SK-N-DZ (cell line): ENCODE results near the gene FBXO17.

Source experiments
- DNase-seq: peaks from one replicate; pipeline ENCODE4 v3.0.0-alpha.2; 2015; ENCODE audit warnings: low spot score

FBXO17 gene

DNA sequence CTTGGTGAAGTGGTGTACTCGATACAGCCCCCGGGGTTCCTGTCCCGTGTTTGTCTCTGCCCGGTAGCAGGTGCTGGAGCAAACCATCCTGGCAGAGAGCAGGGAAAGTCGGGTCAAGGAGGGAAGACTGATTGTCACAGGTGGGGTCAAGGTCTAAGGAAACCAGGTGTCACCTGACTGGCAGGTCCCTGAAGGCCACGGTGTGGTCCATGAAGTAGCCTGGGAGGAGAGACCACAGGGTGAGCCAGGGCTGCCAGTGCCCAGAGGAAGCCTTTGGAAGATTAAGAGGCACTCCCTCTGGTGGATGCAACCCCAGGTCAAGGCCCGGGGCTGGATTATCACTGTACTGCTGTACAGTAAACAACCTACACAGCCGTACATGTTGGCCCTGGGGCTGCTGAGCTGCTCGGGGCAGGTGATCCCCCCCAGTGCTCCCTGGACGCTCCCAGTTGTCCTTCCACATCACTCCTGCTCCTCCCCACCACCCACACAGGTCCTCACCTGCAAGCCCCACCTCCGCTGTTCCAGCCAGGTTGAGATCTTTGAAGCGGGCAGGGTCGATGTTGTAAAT is 57.5 kb downstream of the FBXO17 start:
- no peak for DNase-seq

DNA sequence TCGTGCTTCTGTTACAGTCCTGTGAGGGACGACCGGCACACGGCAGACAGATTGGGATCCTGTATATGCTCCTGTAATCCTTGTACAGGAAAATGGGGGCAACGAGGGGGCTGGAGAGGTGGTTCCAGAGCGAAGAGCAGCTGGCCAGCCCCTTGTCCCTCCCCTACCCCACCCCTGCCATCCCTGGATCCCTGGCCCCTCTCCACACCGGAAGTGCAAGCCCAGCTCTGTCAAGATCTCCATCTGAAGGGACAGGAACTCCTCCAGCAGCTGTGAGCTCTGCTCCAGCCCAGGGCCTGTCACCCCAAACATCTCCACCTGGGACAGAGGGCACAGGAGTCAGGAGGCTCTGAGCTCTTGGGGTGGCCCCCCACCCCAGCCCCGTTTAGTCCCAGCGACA is 58.0 kb downstream of the FBXO17 start:
- no peak for DNase-seq

DNA sequence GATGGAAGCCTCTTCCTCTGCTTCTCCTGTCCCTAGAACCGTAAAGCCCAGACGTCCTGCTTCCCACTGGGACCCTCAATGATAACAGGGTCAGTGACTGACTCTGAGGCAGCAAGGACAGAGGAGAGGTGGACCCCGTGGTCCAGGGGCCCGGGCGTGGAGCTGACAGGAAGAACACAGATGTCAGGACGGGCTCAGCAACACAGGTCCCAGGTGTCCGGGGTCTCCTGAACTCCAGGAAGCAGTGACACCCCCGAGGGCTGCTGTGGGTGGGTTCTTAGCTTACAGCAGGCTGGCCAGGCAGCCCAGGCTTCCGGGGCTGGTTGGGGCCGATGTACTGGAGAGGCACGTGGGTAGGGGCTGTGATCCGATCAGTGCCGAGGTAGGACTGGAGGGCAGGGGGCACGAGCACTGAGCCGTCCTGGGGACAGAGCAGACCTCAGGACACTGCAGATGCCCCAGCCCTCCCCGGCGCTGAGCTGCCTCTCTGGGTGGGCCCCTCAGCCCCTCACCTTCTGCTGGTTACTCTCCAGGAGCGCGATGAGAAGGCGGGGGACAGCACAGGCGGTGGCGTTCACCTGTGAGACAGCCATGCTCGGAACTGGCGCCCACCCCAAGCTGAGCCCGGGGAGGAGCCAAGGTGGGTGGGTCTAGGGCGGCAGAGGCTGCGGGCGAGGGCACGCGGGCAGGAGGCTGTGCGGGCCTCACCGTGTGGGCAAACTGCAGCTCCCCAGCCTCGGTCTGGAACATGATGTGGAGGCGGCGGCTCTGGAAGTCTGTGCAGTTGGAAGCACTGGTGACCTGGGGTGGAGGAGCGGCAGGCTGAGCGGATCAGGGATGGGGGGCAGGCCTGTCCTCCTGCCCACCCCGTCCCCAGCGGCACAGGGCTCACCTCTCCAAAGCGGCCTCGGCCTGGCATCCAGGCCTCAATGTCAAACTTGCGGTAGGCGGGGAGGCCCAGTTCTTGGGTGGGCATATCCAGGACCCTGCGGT is 59.9 kb downstream of the FBXO17 start:
- no peak for DNase-seq

DNA sequence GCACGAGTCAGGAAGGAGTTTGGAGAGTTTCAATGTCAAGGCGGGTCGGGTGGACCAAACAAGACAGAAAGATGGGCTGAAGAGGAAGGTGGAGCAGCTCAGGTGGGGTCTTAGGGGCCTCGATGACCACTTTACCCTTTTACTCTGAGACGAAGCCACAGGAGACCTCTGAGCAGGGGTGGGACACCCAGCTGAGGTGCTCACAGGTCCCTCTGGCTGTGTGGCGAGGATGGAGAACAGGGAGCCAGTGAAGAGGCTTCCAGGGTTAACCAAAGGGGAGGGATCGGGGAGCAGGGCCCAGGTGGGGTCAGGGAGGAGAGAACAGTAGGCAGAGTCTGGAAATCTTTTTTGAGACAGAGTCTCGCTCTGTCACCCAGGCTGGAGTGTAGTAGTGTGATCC is 61.6 kb downstream of the FBXO17 start:
- DNase-seq: no peak

DNA sequence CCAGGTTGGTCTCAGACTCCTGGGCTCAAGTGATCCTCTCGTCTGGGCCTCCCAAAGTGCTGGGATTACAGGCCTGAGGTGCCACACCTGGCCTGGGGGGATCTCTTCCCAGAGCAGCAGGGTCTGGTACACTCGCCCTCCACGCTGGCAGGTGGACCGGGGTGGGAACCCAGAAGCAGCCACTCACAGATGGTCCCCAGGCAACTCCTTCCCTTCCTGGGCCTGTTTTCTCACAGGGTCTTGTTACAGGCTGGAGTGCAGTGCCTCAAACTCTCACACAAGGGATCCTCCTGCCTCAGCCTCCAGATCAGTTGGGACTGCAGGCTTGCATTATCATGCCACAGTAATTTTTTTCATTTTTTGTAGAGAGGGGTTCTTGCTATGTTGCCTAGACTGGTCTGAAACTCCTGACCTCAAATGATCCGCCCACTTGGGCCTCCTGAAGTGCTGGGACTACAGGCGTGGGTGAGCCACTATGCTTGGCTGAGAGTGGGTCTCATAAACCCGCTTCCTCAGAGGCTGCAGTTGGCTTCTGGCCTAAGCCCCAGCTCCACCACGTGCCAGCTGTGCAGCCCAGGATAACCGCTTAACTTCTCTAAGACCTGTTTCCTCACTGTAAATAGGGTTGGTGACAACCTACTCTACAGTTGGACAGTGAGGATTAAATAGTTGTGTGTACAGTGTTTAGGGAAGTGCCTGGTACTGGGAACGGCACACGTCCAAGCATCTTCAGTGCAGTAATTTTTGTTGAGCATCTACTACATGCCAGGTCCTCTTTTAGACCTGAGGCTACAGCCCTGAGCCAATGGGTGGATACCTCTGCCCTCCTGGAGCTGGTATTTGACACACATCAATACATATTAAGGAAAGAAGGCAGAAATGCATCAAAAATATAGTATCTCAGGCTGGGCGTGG is 62.7 kb downstream of the FBXO17 start:
- DNase-seq: no peak

DNA sequence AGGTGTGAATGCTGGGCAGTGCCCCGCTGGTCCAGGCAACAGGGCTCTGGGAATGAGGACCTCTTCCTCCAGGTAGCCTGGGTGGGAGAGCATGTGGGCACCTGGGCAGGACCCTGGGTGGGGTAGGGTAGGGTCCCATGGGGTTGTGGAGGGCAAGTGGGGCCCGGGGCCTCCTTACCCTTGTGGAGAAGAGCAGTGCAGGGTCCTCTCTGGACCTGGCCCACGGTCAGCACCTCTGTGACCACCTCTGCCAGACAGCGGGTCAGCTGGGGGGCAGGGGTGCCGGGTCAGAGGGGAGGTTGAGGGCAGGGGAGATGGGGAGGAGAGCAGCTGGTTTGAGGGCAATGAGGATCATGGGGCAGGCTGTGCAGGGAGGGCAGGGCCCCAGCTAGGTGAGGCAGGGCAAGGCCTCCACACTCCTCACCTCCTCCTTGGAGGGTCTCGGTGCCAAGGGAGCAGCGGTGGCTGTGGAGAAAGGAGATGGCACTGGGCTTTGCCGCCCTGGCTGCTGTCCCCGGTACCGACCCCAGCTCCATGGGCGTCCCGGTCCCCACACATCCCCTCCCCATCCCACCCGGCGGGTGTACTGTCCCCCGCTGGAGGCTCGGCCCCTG is 64.0 kb downstream of the FBXO17 start:
- DNase-seq: no peak

DNA sequence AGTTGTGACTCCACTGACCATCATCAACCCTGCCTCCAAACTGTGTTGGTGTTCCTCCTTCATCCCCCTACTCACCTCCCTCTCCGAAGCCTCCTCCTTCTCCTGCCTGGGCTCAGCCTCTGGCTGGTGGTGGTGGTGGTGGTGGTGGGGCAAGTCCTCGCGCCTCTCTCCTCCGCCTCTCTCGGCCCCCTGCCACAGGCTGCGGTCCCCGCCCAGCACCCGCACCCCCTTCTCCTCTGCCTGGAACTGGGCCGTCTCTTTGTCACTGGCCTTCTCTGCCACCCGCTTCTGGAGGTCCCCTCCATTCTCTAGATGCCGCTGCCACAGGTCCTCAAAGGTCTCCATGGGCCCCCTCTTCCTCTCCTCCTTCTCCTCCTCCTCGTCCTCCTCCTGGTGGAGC is 65.1 kb downstream of the FBXO17 start:
- no peak for DNase-seq

DNA sequence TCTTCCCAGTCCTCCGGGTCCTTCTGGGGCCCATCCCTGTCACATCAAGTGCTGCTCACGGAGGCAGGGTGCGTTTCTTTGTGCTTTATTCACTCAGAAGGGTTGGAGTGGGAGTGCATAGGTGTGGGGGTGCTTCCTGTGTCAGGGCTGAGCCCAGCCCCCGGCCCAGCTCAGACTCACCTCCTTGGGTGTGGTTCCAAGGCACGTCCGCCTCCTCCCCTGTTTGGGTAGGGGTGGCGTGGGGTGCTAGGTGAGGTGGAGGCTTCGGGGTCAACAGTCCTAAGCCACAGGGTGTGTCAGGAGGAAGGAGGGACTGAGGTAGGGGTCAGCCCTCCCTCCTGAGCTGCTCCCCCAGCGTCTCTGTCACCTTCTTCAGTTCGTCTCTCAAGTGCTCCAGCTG is 66.6 kb downstream of the FBXO17 start:
- no peak for DNase-seq

DNA sequence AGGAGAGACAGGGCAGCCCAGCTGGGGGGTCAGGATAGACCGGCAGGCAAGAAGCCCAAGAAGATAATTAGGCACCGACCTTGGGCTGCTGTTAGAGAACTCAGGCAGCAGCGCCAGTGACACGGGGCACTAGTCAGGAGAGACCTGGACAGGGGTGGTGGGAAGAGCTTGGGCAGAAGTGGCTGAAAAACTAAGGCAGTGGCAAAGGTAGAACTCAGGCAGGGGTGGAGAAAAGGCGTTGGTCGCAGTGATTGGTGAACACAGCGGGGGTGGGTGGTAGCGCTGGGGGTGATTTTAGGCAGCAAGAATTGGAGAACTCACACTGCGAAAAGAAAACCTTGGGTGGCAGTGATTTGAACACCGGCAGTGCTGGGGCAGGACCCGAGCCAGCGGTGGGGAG is 67.9 kb downstream of the FBXO17 start:
- no peak for DNase-seq

DNA sequence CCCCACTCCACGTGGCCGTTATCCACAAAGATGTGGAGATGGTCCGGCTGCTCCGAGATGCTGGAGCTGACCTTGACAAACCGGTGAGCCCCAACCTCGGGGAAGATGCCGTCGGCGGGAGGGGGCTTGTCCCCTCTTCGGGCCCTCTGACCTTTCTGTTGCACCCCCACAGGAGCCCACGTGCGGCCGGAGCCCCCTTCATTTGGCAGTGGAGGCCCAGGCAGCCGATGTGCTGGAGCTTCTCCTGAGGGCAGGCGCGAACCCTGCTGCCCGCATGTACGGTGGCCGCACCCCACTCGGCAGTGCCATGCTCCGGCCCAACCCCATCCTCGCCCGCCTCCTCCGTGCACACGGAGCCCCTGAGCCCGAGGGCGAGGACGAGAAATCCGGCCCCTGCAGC is 68.3 kb downstream of the FBXO17 start:
- DNase-seq: no peak

DNA sequence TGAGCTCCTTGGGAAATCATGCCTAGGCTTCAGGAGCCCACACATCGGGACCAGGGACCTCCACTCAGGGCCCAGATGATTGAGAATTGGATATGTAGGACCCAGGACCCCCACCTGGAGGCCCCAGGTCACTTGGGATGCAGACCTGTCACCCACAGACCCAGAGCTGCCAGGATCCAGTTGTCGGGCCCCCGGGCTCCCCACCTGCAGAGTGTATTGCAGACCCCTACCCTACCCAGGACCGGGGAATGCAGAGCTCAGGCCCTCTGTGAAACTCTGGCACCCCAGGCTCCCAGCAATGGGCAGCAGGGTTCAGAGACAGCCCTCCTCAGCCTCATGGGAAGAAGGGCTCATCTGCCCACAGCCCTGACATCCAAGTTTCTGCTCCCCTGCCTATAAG is 69.9 kb downstream of the FBXO17 start:
- no peak for DNase-seq

DNA sequence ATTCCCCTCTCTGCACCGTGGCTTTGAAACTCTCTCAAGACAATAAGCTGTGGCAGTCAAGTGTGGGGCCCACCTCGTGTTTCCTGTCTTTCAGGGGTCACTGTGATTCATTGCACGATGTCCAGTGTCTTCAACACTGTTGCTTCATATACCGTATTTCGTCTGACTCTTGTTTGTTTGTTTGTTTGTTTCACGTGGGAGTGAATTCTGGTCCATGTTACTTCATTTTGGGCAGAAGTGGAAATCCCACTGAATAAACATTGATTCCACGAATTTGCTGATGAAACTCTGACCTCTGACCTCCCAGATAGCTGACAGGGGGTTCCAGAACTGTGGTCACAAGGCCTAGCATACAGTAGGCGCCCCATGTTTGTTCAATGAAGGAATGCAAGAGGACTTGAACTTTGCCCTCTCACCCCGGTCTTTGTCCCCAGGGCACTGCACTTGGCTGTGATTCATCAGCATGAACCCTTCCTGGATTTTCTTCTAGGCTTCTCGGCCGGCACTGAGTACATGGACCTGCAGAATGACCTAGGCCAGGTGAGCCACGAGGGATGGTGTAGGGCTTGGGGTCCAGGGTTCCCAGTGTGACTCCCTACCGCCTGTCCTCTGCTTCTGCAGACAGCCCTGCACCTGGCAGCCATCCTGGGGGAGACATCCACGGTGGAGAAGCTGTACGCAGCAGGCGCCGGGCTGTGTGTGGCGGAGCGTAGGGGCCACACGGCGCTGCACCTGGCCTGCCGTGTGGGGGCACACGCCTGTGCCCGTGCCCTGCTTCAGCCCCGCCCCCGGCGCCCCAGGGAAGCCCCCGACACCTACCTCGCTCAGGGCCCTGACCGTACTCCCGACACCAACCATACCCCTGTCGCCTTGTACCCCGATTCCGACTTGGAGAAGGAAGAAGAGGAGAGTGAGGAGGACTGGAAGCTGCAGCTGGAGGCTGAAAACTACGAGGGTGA is 70.7 kb downstream of the FBXO17 start:
- DNase-seq: no peak

DNA sequence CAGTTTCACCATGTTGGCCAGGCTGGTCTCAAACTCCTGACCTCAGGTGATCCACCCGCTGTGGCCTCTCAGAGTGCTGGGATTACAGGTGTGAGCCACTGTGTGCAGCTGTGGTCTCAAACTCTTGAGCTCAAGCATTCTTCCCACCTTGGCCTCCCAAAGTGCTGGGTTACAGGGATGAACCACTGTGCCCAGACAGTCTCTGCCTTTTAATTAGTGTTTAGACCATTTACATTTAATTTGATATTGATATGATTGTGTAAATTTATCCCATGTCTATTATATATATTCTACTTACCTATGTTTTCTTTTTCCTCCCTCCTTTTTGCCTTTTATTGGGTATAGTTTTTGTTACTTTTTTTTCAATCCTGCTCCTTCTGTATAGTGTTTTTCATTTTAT is 73.9 kb downstream of the FBXO17 start:
- DNase-seq: no peak

DNA sequence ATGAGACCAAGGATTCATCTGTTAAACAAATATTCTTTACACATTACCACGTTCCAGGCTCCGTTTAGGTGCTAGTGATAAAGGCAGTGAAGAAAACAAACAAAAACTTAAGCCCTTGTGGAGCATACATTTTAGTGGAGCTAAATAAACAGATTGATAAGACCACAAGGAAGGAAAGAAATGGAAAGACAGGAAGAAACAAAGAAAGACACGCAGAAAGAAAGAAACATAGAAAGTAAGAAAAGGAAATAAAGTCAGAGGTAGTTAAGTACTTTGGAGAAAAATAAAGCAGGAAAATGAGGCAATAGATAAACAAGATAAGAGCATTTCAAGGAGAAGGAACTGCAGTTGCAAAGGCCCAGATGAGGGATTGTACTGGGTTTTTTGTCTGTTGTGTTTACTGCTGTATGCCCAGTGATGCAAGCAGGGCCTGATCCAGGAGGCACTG is 74.8 kb downstream of the FBXO17 start:
- DNase-seq: no peak

DNA sequence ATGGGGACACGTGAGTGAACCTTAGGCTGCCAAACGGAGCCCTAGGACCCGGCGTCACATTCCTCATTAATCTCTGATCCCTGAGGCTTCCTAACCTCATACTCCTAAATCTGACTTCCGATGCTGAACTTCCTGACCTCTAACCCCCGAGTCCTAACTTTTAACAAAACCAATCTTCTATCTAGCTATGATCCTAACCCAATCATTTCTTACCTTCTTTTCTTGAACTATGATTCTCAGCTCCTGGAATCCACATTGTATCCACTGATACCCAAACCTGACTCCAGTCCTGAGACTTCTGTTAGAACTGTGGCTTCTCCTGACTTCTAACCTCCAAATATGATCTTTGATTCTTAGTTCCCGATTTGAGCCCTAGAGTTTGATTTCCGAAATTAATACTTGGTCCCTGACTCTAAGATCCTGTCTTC is 75.3 kb downstream of the FBXO17 start:
- DNase-seq: no peak

DNA sequence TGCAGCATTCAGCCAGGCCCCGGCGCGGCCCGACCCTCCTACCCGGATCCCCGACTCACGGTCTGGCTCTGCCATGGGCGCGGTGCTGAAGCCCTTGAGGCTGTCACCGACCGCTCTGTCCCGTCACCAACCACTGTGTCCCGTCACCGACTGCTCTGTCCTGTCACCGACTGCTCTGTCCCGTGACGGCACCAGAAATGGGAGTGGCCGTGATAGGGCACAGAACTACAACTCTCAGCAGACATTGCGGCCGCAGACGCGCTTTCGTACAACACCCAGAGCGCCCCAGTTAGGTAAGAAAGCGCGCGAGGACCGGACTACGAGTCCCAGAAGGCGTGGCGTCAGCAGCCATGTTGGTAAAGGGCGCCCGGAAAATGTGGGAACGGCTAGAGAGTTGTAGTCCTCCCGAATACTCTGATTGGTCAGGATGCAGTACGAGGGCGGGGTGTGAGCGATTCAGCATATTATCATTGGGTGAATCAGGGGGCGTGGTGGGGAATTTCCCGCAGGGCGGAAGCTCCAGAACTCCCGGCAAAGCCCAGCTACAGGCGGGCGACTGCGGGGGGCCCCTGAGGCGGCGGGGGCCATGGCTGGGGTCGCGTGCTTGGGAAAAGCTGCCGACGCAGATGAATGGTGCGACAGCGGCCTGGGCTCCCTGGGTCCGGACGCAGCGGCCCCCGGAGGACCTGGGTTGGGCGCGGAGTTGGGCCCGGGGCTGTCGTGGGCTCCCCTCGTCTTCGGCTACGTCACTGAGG is 75.9 kb downstream of the FBXO17 start, which contains the start of the genes NFKBIB and SIRT2:
TSS of gene NFKBIB (plus strand) at position 523 of the 755 bp plus-strand sequence. CDS start at position 587, 64 bp downstream.
TSS of gene SIRT2 (minus strand) at position 172 of the 755 bp plus-strand sequence. CDS start at position 75, 97 bp downstream.
- peak; percentile 100 for DNase-seq

DNA sequence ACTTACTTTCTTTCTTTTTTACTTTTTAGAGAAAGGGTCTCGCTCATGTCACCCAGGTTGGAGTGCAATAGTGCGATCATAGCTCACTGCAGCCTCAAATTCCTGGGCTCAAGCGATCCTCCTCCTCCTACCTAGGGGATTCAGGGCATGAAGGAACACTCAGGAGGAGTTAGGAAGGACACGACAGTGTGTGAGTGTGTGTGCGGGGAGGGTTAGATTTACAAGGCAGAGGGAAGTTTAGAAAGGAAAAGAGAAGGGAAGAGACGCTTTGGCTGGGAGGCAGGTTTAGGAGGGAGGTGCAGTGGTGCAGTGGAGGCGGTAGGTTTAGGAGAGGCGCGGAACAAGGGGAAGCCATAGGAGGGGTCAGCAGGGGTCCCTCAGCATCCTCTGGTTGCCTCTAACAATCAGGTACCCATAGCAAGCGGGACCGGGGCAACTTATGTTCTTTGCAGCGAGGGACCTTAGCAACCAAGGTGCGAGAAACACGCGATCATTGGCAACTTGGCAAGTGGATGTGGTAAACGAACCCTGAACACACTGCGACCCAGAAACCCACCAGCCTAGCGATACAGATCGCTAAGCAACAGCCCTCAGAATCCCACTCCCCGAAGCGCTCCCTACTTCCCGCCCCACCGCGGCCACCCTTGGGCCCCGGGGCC is 76.6 kb downstream of the FBXO17 start:
- DNase-seq: no peak

DNA sequence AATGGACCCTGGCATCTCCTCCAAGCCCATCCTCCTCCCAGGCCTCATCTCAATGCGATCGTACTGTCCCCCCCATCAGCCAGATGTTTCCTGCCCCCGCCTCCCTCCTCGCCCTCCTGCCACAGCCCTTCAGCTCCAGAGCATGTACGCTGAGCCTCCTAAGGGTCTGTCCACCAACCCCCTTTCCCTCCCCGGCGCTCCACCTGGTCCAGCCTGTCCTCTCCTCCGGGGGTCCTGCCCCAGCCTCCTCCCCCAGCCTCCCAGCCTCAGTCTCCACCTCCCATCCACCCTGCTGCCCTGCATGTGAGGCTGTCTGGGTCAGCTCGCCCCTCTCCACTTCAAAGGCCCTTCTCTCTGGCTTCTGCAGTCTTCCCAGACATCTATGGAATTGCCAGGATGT is 80.6 kb downstream of the FBXO17 start:
- no peak for DNase-seq

DNA sequence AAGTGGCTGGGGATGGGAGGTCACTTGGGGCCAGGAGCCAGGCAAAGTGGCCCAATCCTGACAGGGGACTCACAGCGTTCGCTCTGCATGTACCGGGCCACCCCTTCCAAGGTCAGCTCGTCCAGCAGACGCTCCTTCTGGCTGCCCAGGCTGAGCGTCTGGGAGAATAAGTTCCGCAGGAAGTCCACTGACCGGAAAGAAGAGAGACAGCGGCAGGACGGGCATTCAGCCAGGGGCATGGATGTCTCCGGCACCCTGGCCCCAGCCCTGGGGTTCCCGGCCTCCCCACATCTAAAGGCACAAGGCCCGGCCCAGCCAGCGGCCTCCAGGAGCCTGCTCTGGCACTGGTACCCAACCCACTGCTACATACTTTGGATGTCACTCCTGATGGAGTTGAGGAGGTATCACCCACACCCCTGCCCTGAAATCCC is 82.2 kb downstream of the FBXO17 start:
- DNase-seq: no peak
